GM12878 (cell line): ENCODE measurements around the gene CNNM3. TPM values are rescaled to one million over a fixed set of nuclear protein-coding genes. Genes with fewer than 3 reads are reported as not detected.

Experiments used
- ATAC-seq: fragments of 200-7000 bp; cut with Tn5 transposase; 3 replicates; pipeline ENCODE4 v1.9.1; 2020; ENCODE audit warnings: mild to moderate bottlenecking, moderate library complexity
- BruUV-seq: library from RNA; stranded (reverse); fragments of 400-500 nt; replicated peaks from 2 replicates; lab custom pipeline; 2021; lab: Mats Ljungman, UMichigan
- CTCF ChIA-PET: fragments of 300-600 bp; sonication (Branson Sonifier 250); formaldehyde crosslinking; extraction: SDS; loops from one replicate; lab custom pipeline; 2021; ENCODE audit warnings: inconsistent platforms; lab: Yijun Ruan, JAX
- POLR2A ChIA-PET: fragments of 350-600 bp; formaldehyde crosslinking; extraction: SDS; loops from one replicate; lab custom pipeline; 2021; ENCODE audit warnings: inconsistent platforms; lab: Charles Lee
- RAD21 ChIA-PET: fragments of 300-600 bp; sonication (Branson Sonifier 250); formaldehyde crosslinking; loops from one replicate; lab custom pipeline; 2023; ENCODE audit warnings: antibody characterized with exemption; ENCODE audit not compliant: unreplicated experiment; lab: Charles Lee
- SMC1A ChIA-PET: fragments of 300-600 bp; sonication (Branson Sonifier 250); formaldehyde crosslinking; loops from one replicate; lab custom pipeline; 2023; ENCODE audit not compliant: unreplicated experiment, uncharacterized antibody; lab: Charles Lee
- DNase-seq: peaks from one replicate; pipeline ENCODE4 v3.0.0-alpha.2; 2011; ENCODE audit warnings: low read depth, low spot score
- FAIRE-seq: peaks from 3 replicates; lab custom pipeline; 2011; peaks lifted over from hg19 to GRCh38; lab: Jason Lieb, UNC
- H2AFZ ChIP-seq: 2 replicates; pipeline ENCODE4 v1.6.0; 2011; ENCODE audit warnings: low read depth, low read length, control low read depth; ENCODE audit not compliant: control insufficient read depth
- H3K27ac ChIP-seq: 2 replicates; pipeline ENCODE4 v1.5.1; 2011; ENCODE audit warnings: control low read depth; ENCODE audit not compliant: control insufficient read depth, insufficient read depth
- H3K27me3 ChIP-seq, 2 experiments: replicated peaks in 1 of 2; 2 replicates each; pipeline versions ENCODE4 v1.6.0 to v1.6.1; 2011; ENCODE audit warnings: low read length in 1 of 2; ENCODE audit not compliant: control insufficient read depth in 2 of 2, insufficient read depth in 2 of 2
- H3K36me3 ChIP-seq, 2 experiments: 2 replicates each; pipeline ENCODE4 v1.5.1; 2011; ENCODE audit warnings: low read length in 1 of 2; ENCODE audit not compliant: control insufficient read depth in 2 of 2, insufficient read depth in 2 of 2
- H3K4me1 ChIP-seq: 2 replicates; pipeline ENCODE4 v1.6.1; 2011; ENCODE audit warnings: mild to moderate bottlenecking, low read length, moderate library complexity, mixed read lengths; ENCODE audit not compliant: control insufficient read depth, insufficient read depth
- H3K4me2 ChIP-seq: 2 replicates; pipeline ENCODE4 v1.6.0; 2011; ENCODE audit warnings: control low read depth; ENCODE audit not compliant: control insufficient read depth, insufficient read depth
- H3K4me3 ChIP-seq: fragments of 200-600 bp; sonication (generic); 2 replicates; pipeline ENCODE4 v1.5.1; 2016
- H3K79me2 ChIP-seq: 2 replicates; pipeline ENCODE4 v1.6.0; 2011; ENCODE audit warnings: low read length; ENCODE audit not compliant: control insufficient read depth, insufficient read depth
- H3K9ac ChIP-seq: 2 replicates; pipeline ENCODE4 v1.8.0; 2011; ENCODE audit warnings: low read length, control low read depth, mixed read lengths; ENCODE audit not compliant: control insufficient read depth, insufficient read depth
- H3K9me3 ChIP-seq: replicated peaks from 3 replicates; pipeline ENCODE4 v1.5.1; 2011; ENCODE audit warnings: mild to moderate bottlenecking, low read length; ENCODE audit not compliant: control insufficient read depth, insufficient read depth
- H4K20me1 ChIP-seq: 2 replicates; pipeline ENCODE4 v1.6.0; 2011; ENCODE audit not compliant: control insufficient read depth, insufficient read depth
- CTCF ChIP-seq, 3 experiments: IDR thresholded peaks in 2 of 3; conservative IDR thresholded peaks in 1 of 3; 2 replicates each; pipeline ENCODE4 v1.5.1; 2011; ENCODE audit warnings: low read depth in 3 of 3, low read length in 3 of 3, mild to moderate bottlenecking in 3 of 3, control low read depth in 2 of 3, moderate library complexity in 2 of 3, inconsistent platforms in 1 of 3, mixed read lengths in 1 of 3; ENCODE audit not compliant: control insufficient read depth in 2 of 3, insufficient read depth in 1 of 3; ENCODE audit errors: extremely low read depth in 1 of 3
- GATAD2B ChIP-seq: fragments of 450-650 bp; conservative IDR thresholded peaks from 2 replicates; pipeline ENCODE4 v1.6.1; 2017; ENCODE audit warnings: low read depth, mild to moderate bottlenecking, moderate library complexity
- MEF2A ChIP-seq: IDR thresholded peaks from 2 replicates; pipeline ENCODE4 v1.6.1; 2011; ENCODE audit warnings: low read depth, mild to moderate bottlenecking, low read length, moderate library complexity; ENCODE audit not compliant: insufficient read depth
- NR2C1 ChIP-seq: fragments of 450-650 bp; IDR thresholded peaks from 2 replicates; pipeline ENCODE4 v1.6.1; 2017; ENCODE audit warnings: antibody characterized with exemption, mild to moderate bottlenecking, moderate library complexity
- PBX3 ChIP-seq: IDR thresholded peaks from 2 replicates; pipeline ENCODE4 v1.6.1; 2011; ENCODE audit warnings: mild to moderate bottlenecking, low read depth, low read length, moderate library complexity; ENCODE audit not compliant: insufficient replicate concordance
- SMAD1 ChIP-seq: fragments of 450-650 bp; IDR thresholded peaks from 2 replicates; pipeline ENCODE4 v1.6.1; 2018; ENCODE audit warnings: mild to moderate bottlenecking, low read depth; ENCODE audit not compliant: partially characterized antibody
- SMARCA5 ChIP-seq: fragments of 450-650 bp; IDR thresholded peaks from 2 replicates; pipeline ENCODE4 v1.6.1; 2017; ENCODE audit warnings: mild to moderate bottlenecking
- WGBS: methylation state at CpG from one replicate; pipeline ENCODE4 v1.1.6; 2016; ENCODE audit warnings: low lambda C conversion rate; ENCODE audit not compliant: insufficient replicate concordance, insufficient coverage; ENCODE audit errors: missing lambda C conversion rate; 5-methylcytosine and 5-hydroxymethylcytosine counted together
- in situ Hi-C: fragments of 300-500 bp; cut with MboI; formaldehyde crosslinking; loops from 9 replicates; pipeline ENCODE4 v1.14.3; 2018; ENCODE audit warnings: mixed read lengths
- intact Hi-C: fragments of 100-400 bp; cut with micrococcal nuclease; formaldehyde crosslinking; loops from one replicate; pipeline ENCODE4 v1.14.2; 2022; ENCODE audit not compliant: unreplicated experiment
- polyA plus RNA-seq, 11 experiments: library from polyadenylated mRNA; depleted of rRNA in 4 of 11; unstranded in 6 of 11; stranded (reverse) in 5 of 11; fragments of >200 nt; fragmentation: Nextera tagmentation in 4 of 11; fragmentation: Illumina TruSeq in 1 of 11; extraction: Ambion mirVana in 4 of 11; extraction: Trizol in 1 of 11; gene quantifications; 1 replicate in 1 of 11; 2 replicates in 10 of 11; pipeline versions ENCODE4 v1.2.1 to v1.2.3, GENCODE V29; 2011 to 2016; ENCODE audit warnings: inconsistent platforms in 2 of 11, missing spikeins in 2 of 11, low read depth in 1 of 11
- total RNA-seq, 4 experiments: library from RNA; depleted of rRNA in 3 of 4; stranded (reverse); fragments of >200 nt in 3 of 4; fragmentation: Illumina TruSeq in 1 of 4; extraction: Trizol in 1 of 4; gene quantifications; 2 replicates each; pipeline versions ENCODE4 v1.2.1 to v1.2.3, GENCODE V29; 2013 to 2021
- TF ChIP-seq, protein P1 (sequence below): fragments of 450-650 bp; IDR thresholded peaks from 2 replicates; pipeline ENCODE4 v1.6.1; 2017; ENCODE audit warnings: mild to moderate bottlenecking

CNNM3 gene
- total and polyA plus RNA-seq, 10 of the 15 experiments (the other 5 are each of a cell fraction or from before 2014, with no cell fraction given): 0.72 to 14.3 (median 4.0) TPM

- TF ChIP-seq, protein P1, sequence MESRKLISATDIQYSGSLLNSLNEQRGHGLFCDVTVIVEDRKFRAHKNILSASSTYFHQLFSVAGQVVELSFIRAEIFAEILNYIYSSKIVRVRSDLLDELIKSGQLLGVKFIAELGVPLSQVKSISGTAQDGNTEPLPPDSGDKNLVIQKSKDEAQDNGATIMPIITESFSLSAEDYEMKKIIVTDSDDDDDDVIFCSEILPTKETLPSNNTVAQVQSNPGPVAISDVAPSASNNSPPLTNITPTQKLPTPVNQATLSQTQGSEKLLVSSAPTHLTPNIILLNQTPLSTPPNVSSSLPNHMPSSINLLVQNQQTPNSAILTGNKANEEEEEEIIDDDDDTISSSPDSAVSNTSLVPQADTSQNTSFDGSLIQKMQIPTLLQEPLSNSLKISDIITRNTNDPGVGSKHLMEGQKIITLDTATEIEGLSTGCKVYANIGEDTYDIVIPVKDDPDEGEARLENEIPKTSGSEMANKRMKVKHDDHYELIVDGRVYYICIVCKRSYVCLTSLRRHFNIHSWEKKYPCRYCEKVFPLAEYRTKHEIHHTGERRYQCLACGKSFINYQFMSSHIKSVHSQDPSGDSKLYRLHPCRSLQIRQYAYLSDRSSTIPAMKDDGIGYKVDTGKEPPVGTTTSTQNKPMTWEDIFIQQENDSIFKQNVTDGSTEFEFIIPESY: no peak
- TF ChIP-seq SMARCA5 (no peak), NR2C1 (no peak), GATAD2B (no peak), SMAD1 (no peak)
These were observed 3.2 kb downstream of the CNNM3 start (continued) for GRCh38 chr2:96819128-96819875.

DNA sequence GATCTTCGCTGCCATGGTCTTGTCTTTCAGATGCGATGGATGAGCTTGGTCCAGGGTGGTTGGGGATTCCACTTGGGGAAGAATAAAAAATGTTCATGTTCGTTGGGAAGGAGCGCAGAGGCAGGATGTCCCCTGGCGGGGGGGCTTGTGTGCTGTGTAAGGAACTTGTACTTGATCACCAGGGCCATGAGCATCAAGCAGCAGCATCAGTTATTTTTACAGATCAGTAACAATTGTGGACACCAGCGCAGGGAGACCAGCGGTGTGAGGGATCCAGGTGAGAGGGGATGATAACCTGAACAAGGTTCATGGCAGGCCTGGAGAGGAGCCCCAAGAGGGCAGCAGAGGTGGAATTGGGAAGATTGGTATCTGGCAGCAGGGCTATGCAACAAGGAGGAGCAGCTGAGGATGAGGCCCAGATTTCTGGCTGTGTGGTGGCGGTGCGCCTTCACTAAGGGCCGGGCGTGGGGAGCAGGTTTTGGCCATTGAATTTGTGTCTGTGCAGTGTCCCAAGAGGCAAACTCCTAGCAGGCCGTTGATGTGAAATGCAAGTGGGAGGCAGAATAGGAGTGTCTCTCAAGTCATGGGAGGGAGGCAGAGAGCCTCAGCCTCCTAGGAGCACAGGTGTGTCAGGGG is 3.9 kb downstream of the CNNM3 start:
- Histone ChIP-seq H2AFZ (no peak overlapping the region), H3K9ac (no peak overlapping the region), H3K36me3 (peaks cover 0 to 2% of the 10 kb centered on the region in 2 experiments; a peak in 1 of 4 replicates), H3K27me3 (no peaks in the 10 kb centered on the region), H3K27ac (no peak overlapping the region), H3K79me2 (peaks cover 27% of the 10 kb centered on the region), H4K20me1 (peaks cover 5% of the 10 kb centered on the region; the same call in 1 of the 2 replicates), H3K4me3 (peak overlapping the region; percentile 27; the same call in 1 of the 2 replicates), H3K4me2 (peak overlapping the region; percentile 61), H3K4me1 (peaks cover 12% of the 10 kb centered on the region), H3K9me3 (no peaks in the 10 kb centered on the region)
- BruUV-seq: no TSS peak
- DNase-seq (no peak), FAIRE-seq (no peak), ATAC-seq (no peak)
- ChIA-PET POLR2A (interaction anchor here (1.1 kb wide), 1 partner anchor 59 kb away, joined by 3 read pairs; the partner anchor contains the start of gene CNNM4), CTCF (interaction anchor here (0.6 to 2.8 kb wide), 6 partner anchors 16 to 192 kb away, joined by 3 to 12 read pairs (median 8); partner anchors contain the start of gene ANKRD39), SMC1A (interaction anchor here (0.9 to 2.2 kb wide), 7 partner anchors 22 to 136 kb away, joined by 3 to 7 read pairs (median 4); partner anchors contain the start of gene ANKRD39), RAD21 (interaction anchor here (1.1 kb wide), 1 partner anchor 38 kb away, joined by 5 read pairs; the partner anchor contains the start of gene ANKRD39)
- 82% methylated on average over 9 of the region's 12 CpGs for WGBS
- in situ Hi-C loops: no loop called here
- intact Hi-C loops: no loop called here
- no peak for TF ChIP-seq PBX3
- TF ChIP-seq MEF2A: no peak
- peak; percentile 5 to 14 (median 6); a peak in 2 of 6 replicates for TF ChIP-seq CTCF (IDR thresholded peaks at IDR 0.05 in 2 of 3, conservative IDR thresholded peaks at IDR 0.05 in 1 of 3; ENCODE audit: control insufficient read depth in 2 of 3, extremely low read depth in 1 of 3, insufficient read depth in 1 of 3, low read depth in 3 of 3, low read length in 3 of 3)
